ENCODE measurements around the gene MATN1.

MATN1 gene

DNA sequence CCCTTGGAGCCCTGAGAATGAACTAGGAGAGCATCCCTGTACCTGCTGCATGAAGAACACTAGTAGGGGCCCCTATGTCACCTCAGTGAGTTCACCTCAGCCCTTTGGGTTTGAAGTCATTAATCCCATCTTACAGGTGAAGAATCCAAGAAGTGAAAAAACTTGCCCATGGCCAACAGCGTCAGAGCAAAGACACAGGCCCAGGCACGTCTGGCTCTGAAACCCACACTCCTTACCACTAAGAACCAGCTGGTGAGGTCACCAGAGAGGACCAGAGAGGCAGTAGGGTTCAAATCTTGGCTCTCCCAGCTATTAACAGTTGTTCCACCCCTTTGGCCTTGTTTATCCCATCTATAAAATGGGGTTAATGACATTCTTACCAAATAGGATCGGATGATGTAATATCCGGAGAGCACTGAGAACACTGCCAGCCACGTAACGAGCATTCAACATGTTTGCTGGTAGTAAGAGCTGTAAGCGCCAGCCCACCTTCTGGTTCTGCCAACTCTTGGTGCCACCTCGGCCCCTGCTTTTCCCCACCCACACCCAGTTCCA, 8.8 kb downstream of the MATN1 start:
- no peaks in the 10 kb centered on the region for H3K9me3 ChIP-seq (ENCODE audit: low read depth, low read length)
- no peak for DNase-seq (ENCODE audit: low read depth, low spot score)
- TF ChIP-seq FOXP2 (optimal IDR thresholded peaks at IDR 0.05; ENCODE audit: control extremely low read depth, extremely low read length, insufficient read depth) (no peak), EZH2 (IDR thresholded peaks at IDR 0.05) (no peak)
- H3K27ac ChIP-seq: no peak overlapping the region
- H3K36me3 ChIP-seq (ENCODE audit: insufficient read depth, low read length): no peaks in the 10 kb centered on the region
- no peak overlapping the region for H3K9ac ChIP-seq (ENCODE audit: insufficient read length)
- H3K4me3 ChIP-seq: no peak overlapping the region

DNA sequence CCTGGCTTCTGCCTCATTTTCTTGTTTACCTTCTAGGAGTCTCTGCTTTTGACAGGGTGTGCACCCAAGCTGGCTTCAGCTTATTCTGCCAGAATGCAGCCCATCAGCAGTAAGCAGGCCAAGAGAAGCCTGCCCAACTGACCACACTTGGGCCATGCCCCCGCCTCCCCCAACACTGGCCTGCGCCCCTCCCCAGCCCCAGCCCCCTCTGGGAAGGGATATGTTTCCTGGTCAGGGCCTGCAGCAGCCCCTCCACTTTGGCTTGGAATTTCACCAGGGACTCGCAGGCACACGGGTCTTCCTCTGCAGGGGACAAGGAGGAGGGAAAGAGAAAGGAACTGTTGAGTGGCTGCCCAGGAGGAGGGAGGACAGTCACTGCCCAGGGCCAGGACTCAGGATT, 9.4 kb downstream of the MATN1 start:
- TF ChIP-seq EZH2 (IDR thresholded peaks at IDR 0.05) (no peak), FOXP2 (optimal IDR thresholded peaks at IDR 0.05; ENCODE audit: control extremely low read depth, extremely low read length, insufficient read depth) (no peak), POLR2AphosphoS5 (IDR thresholded peaks at IDR 0.05; ENCODE audit: borderline replicate concordance, low read depth, low read length) (no peak)
- Histone ChIP-seq H3K36me3 (ENCODE audit: insufficient read depth, low read length) (no peaks in the 10 kb centered on the region), H3K4me3 (no peak overlapping the region), H3K9ac (ENCODE audit: insufficient read length) (no peak overlapping the region), H3K9me3 (ENCODE audit: low read depth, low read length) (no peaks in the 10 kb centered on the region), H3K27ac (no peak overlapping the region)
- DNase-seq (ENCODE audit: low read depth, low spot score): no peak

DNA sequence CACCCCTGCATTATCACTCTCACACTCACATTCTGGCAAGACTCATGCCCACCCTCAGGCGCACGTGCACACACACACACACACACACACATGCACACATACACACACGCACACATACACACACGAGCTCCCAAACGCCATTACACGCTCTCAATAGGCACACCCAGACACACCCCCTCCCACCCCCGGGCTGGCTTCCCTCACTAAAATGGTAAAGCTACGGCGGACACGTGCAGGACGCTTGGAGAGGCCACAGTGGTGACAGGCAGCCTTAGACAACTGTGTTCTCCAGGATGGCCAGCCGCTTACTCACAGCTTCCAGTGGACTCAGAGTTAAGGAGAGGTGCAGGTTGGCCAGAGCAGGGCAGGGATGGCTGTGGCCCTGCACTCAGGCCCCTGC, 10.1 kb downstream of the MATN1 start:
- no peaks in the 10 kb centered on the region for H3K9me3 ChIP-seq (ENCODE audit: low read depth, low read length)
- DNase-seq (ENCODE audit: low read depth, low spot score): no peak
- no peak overlapping the region for H3K4me3 ChIP-seq
- TF ChIP-seq EZH2 (IDR thresholded peaks at IDR 0.05): no peak
- no peak for TF ChIP-seq FOXP2 (optimal IDR thresholded peaks at IDR 0.05; ENCODE audit: control extremely low read depth, extremely low read length, insufficient read depth)
- TF ChIP-seq POLR2AphosphoS5 (IDR thresholded peaks at IDR 0.05; ENCODE audit: borderline replicate concordance, low read depth, low read length): no peak
- H3K9ac ChIP-seq (ENCODE audit: insufficient read length): no peak overlapping the region
- H3K36me3 ChIP-seq (ENCODE audit: insufficient read depth, low read length): no peaks in the 10 kb centered on the region
- no peak overlapping the region for H3K27ac ChIP-seq

DNA sequence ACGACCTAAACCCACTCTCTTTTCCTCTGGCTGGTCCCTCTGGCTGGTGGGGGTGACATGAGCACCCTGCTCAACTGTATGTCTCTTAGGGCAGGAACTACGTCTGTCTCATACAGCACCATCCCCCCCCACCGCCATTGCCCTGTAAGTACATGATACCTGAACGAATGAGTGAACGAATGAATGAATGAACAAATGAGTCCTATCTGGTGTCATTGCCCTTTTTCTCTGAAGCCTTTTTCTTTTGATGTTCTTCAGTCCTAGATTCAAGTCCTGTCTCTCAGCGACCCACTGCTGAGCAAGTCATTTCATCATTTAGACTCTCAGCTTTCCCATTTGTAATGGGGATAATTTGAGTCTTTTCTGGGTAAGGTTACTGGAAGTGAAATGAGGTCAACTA, 10.8 kb downstream of the MATN1 start:
- no peak overlapping the region for H3K4me3 ChIP-seq
- no peak overlapping the region for H3K27ac ChIP-seq
- H3K9ac ChIP-seq (ENCODE audit: insufficient read length): no peak overlapping the region
- no peaks in the 10 kb centered on the region for H3K36me3 ChIP-seq (ENCODE audit: insufficient read depth, low read length)
- DNase-seq (ENCODE audit: low read depth, low spot score): no peak
- H3K9me3 ChIP-seq (ENCODE audit: low read depth, low read length): no peaks in the 10 kb centered on the region
- TF ChIP-seq EZH2 (IDR thresholded peaks at IDR 0.05): no peak
- TF ChIP-seq FOXP2 (optimal IDR thresholded peaks at IDR 0.05; ENCODE audit: control extremely low read depth, extremely low read length, insufficient read depth): no peak
- no peak for TF ChIP-seq POLR2AphosphoS5 (IDR thresholded peaks at IDR 0.05; ENCODE audit: borderline replicate concordance, low read depth, low read length)

DNA sequence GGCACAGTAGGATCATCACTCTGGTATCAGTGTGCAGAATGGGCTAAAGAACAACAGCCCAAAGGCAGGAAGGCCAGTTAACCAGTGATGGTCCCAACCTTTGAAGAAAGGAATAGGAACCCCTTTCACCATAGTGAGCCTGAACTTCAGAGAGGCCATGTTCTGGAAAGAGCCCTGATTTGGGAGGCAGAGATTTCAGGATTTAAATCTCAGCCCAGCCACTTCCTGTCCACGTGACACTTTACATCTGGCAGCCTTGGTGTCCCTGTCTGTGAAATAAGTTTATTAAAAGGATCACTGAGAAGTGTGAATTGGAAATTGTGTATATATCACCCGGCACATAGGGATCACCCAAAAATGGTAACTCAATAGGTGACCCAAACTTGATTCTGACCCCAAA, 13.0 kb downstream of the MATN1 start:
- no peak overlapping the region for H3K27ac ChIP-seq
- TF ChIP-seq EZH2 (IDR thresholded peaks at IDR 0.05): no peak
- no peak for TF ChIP-seq FOXP2 (optimal IDR thresholded peaks at IDR 0.05; ENCODE audit: control extremely low read depth, extremely low read length, insufficient read depth)
- no peak for TF ChIP-seq POLR2AphosphoS5 (IDR thresholded peaks at IDR 0.05; ENCODE audit: borderline replicate concordance, low read depth, low read length)
- no peak for DNase-seq (ENCODE audit: low read depth, low spot score)
- H3K36me3 ChIP-seq (ENCODE audit: insufficient read depth, low read length): no peaks in the 10 kb centered on the region
- H3K4me3 ChIP-seq: no peak overlapping the region
- no peak overlapping the region for H3K9ac ChIP-seq (ENCODE audit: insufficient read length)
- H3K9me3 ChIP-seq (ENCODE audit: low read depth, low read length): no peaks in the 10 kb centered on the region

DNA sequence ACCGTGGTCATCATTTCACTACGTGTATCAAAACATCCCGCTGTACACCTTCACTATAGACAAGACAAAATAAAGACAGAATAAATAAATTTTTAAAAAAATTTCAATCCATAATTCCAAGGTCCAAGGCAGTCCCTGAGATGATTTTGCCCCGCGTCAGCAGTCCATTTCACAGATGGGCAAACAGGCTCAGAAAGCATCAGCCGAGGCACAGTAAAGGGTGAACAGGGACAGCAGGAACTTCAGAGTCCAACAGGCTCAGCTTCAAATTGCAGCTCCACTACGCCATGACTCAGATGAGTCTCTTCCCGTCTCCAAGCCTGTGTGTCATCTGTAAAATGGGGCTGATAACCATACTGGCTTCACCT, 15.0 kb downstream of the MATN1 start:
- Histone ChIP-seq H3K36me3 (ENCODE audit: insufficient read depth, low read length) (no peaks in the 10 kb centered on the region), H3K9ac (ENCODE audit: insufficient read length) (no peak overlapping the region), H3K27ac (no peak overlapping the region), H3K4me3 (no peak overlapping the region), H3K9me3 (ENCODE audit: low read depth, low read length) (no peaks in the 10 kb centered on the region)
- no peak for TF ChIP-seq FOXP2 (optimal IDR thresholded peaks at IDR 0.05; ENCODE audit: control extremely low read depth, extremely low read length, insufficient read depth)
- no peak for TF ChIP-seq POLR2AphosphoS5 (IDR thresholded peaks at IDR 0.05; ENCODE audit: borderline replicate concordance, low read depth, low read length)
- TF ChIP-seq EZH2 (IDR thresholded peaks at IDR 0.05): no peak
- no peak for DNase-seq (ENCODE audit: low read depth, low spot score)

DNA sequence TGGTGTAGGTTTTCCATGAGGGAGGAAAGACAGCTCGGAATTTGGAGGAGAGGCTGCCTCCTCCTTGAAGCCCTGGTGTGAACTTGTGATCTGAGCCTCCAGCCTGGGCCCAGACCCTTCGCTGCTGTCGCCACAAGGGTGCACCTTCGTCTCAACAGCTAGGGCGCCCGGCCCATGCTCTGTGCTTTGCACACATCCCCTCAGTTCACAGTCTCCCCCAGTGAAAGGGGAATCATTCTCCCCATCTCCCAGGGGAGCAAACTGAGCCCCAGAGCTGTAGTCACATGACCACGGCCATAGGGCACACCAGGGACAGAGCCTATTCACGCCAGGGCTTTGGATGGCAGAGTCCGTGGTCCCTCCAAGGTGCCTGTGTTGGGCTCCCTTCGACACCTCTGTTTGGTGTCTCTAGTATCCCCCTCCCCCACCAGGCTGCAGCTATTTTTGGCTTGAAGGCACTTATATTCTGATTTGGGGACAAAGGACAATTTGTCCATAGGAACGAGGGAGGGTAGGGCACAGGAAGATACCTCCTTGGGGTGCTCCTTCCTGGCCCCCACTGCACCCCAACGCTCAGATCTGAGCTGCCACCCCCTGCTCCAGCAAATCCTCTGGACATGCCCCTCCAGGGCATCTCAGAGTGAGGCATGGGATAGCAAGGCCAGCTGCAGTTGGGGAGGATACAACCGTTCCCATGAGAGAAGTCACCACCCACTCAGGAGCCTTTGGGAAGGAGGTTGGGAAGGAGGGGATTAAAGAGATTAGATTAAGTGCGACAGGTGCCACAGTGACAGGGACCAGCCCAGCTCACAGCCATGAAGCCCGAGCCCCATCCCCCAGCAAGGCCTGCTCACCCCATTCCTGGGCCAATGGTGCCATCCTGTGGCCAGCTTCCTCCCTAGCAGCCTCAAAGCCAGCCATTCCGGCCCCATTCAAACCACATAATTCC, 15.7 kb downstream of the MATN1 start:
- TF ChIP-seq FOXP2 (optimal IDR thresholded peaks at IDR 0.05; ENCODE audit: control extremely low read depth, extremely low read length, insufficient read depth) (no peak), EZH2 (IDR thresholded peaks at IDR 0.05) (no peak), POLR2AphosphoS5 (IDR thresholded peaks at IDR 0.05; ENCODE audit: borderline replicate concordance, low read depth, low read length) (no peak)
- Histone ChIP-seq H3K9me3 (ENCODE audit: low read depth, low read length) (no peaks in the 10 kb centered on the region), H3K27ac (no peak overlapping the region), H3K9ac (ENCODE audit: insufficient read length) (no peak overlapping the region), H3K36me3 (ENCODE audit: insufficient read depth, low read length) (no peaks in the 10 kb centered on the region), H3K4me3 (no peak overlapping the region)
- DNase-seq (ENCODE audit: low read depth, low spot score): no peak

DNA sequence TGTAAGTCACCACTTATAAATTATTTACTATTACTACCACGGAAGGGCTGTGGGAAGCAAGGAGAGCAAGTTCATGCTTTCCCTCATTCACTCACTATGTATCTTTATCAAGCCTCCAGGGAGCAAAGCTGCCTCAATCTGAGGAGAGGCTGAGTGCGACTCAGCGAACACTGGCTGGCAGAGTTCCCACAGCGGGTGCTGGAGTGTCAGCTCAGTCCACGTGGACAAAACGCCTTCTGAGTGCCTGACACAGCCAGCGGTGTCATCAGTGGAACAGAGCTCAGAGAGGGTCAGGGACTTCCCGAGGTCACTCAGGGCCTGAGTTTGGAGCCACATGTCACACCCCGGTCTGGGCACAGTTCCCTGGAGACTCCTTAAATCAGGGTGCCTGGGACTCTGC, 16.9 kb downstream of the MATN1 start:
- DNase-seq (ENCODE audit: low read depth, low spot score): no peak
- Histone ChIP-seq H3K27ac (no peak overlapping the region), H3K4me3 (no peak overlapping the region), H3K36me3 (ENCODE audit: insufficient read depth, low read length) (no peaks in the 10 kb centered on the region), H3K9ac (ENCODE audit: insufficient read length) (no peak overlapping the region), H3K9me3 (ENCODE audit: low read depth, low read length) (no peaks in the 10 kb centered on the region)
- TF ChIP-seq FOXP2 (optimal IDR thresholded peaks at IDR 0.05; ENCODE audit: control extremely low read depth, extremely low read length, insufficient read depth) (no peak), EZH2 (IDR thresholded peaks at IDR 0.05) (no peak), POLR2AphosphoS5 (IDR thresholded peaks at IDR 0.05; ENCODE audit: borderline replicate concordance, low read depth, low read length) (no peak)
